Stimulated activated CD4-positive, alpha-beta T cell treated with anti-CD3 and anti-CD28 coated beads, Interleukin-1b, Interleukin-23, amount 100 ng/mL, for 1 hour (primary cell): ENCODE data around the gene EFEMP2.
A peak's percentile ranks its signal among the peaks of the same experiment; 100 is the strongest.

Experiments used
- DNase-seq, 2 donors: peaks; one replicate each; pipeline ENCODE4 v3.0.0-alpha.2; 2020; ENCODE audit warnings: low read depth in 2 of 2

Gene EFEMP2

GRCh38 chr11:65826984-65827735, 45.4 kb downstream of the EFEMP2 start:
- DNase-seq = no peak

- DNase-seq = no peak
These were observed 49.6 kb downstream of the EFEMP2 start for GRCh38 chr11:65822776-65823528.

- no peak for DNase-seq
These were observed 51.5 kb downstream of the EFEMP2 start for GRCh38 chr11:65821107-65821506.

- DNase-seq = peak; percentile 87 to 94
These were observed 54.5 kb downstream of the EFEMP2 start for GRCh38 chr11:65817835-65818680.

GRCh38 chr11:65817312-65817834, 55.2 kb downstream of the EFEMP2 start:
- DNase-seq = no peak

GRCh38 chr11:65816696-65817095, 55.9 kb downstream of the EFEMP2 start:
- DNase-seq = no peak
